SK-N-SH (cell line): ENCODE results near the gene CATSPERB. TPM values are rescaled to one million over a fixed set of nuclear protein-coding genes. Genes with fewer than 3 reads are reported as not detected.

Experiments
- CTCF ChIA-PET: fragments of 300-600, 350-600 bp; formaldehyde crosslinking; extraction: SDS; loops from one replicate; lab custom pipeline; 2021; lab: Yijun Ruan, JAX
- POLR2A ChIA-PET: fragments of 350-600 bp; sonication (Branson Sonifier 250); formaldehyde crosslinking; extraction: SDS; loops from one replicate; lab custom pipeline; 2020; ENCODE audit warnings: antibody characterized with exemption, inconsistent platforms; lab: Yijun Ruan, JAX
- DNase-seq: peaks from one replicate; pipeline ENCODE4 v3.0.0; 2012
- H2AFZ ChIP-seq: fragments of 200-600 bp; sonication (generic); 2 replicates; pipeline ENCODE4 v1.8.1; 2016; ENCODE audit warnings: antibody characterized with exemption, mild to moderate bottlenecking, low read depth
- H3F3A ChIP-seq: fragments of 200-600 bp; sonication (generic); replicated peaks from 2 replicates; pipeline ENCODE3; 2016; ENCODE audit warnings: antibody characterized with exemption, mild to moderate bottlenecking; ENCODE audit not compliant: insufficient read depth
- H3K27ac ChIP-seq, 2 experiments: fragments of 200-500 bp in 1 of 2; fragments of 200-600 bp in 1 of 2; sonication (Bioruptor generic) in 1 of 2; sonication (generic), shearing (Covaris generic) in 1 of 2; 2 replicates each; pipeline versions ENCODE4 v1.5.1 to v1.6.1; 2014 to 2016; ENCODE audit warnings: low read depth in 2 of 2, inconsistent platforms in 1 of 2, low read length in 1 of 2, mild to moderate bottlenecking in 1 of 2, mixed read lengths in 1 of 2
- H3K27me3 ChIP-seq: fragments of 200-600 bp; sonication (generic), shearing (Covaris generic); 2 replicates; pipeline ENCODE4 v1.6.1; 2016; ENCODE audit warnings: mixed run types; ENCODE audit not compliant: insufficient read depth
- H3K36me3 ChIP-seq, 2 experiments: fragments of 200-500 bp in 1 of 2; fragments of 200-600 bp in 1 of 2; sonication (Bioruptor generic) in 1 of 2; sonication (generic) in 1 of 2; replicated peaks in 1 of 2; 2 replicates each; pipeline versions ENCODE3 to v1.5.1; 2014 to 2016; ENCODE audit warnings: low read length in 1 of 2, mild to moderate bottlenecking in 1 of 2; ENCODE audit not compliant: insufficient read depth in 2 of 2, control insufficient read depth in 1 of 2
- H3K4me1 ChIP-seq, 2 experiments: fragments of 200-500 bp in 1 of 2; fragments of 200-600 bp in 1 of 2; sonication (Bioruptor generic) in 1 of 2; sonication (generic), shearing (Covaris generic) in 1 of 2; 2 replicates each; pipeline versions ENCODE4 v1.5.1 to v1.6.1; 2014 to 2016; ENCODE audit warnings: low read depth in 1 of 2, low read length in 1 of 2, mixed run types in 1 of 2; ENCODE audit not compliant: insufficient read depth in 2 of 2, control insufficient read depth in 1 of 2
- H3K4me2 ChIP-seq: fragments of 200-600 bp; sonication (generic), shearing (Covaris generic); 2 replicates; pipeline ENCODE4 v1.6.1; 2017; ENCODE audit warnings: mixed run types
- H3K4me3 ChIP-seq, 2 experiments: fragments of 200-500 bp in 1 of 2; fragments of 200-600 bp in 1 of 2; sonication (Bioruptor generic) in 1 of 2; sonication (generic), shearing (Covaris generic) in 1 of 2; 2 replicates each; pipeline versions ENCODE4 v1.5.1 to v1.8.1; 2014 to 2016; ENCODE audit warnings: low read depth in 2 of 2, inconsistent platforms in 1 of 2, low read length in 1 of 2, mild to moderate bottlenecking in 1 of 2, mixed read lengths in 1 of 2, moderate library complexity in 1 of 2
- H3K79me2 ChIP-seq: fragments of 200-600 bp; sonication (generic); 2 replicates; pipeline ENCODE4 v1.8.1; 2017; ENCODE audit warnings: mild to moderate bottlenecking; ENCODE audit not compliant: insufficient read depth
- H3K9ac ChIP-seq: fragments of 200-600 bp; sonication (generic); 2 replicates; pipeline ENCODE4 v1.6.1; 2017; ENCODE audit warnings: mixed run types
- H3K9me2 ChIP-seq: fragments of 200-600 bp; sonication (generic); 2 replicates; pipeline ENCODE4 v1.6.1; 2017; ENCODE audit warnings: mixed run types
- H3K9me3 ChIP-seq: fragments of 200-600 bp; sonication (generic); 2 replicates; pipeline ENCODE4 v1.6.1; 2017; ENCODE audit warnings: mixed run types, mild to moderate bottlenecking, moderate library complexity
- H4K20me1 ChIP-seq: fragments of 200-600 bp; sonication (generic); 2 replicates; pipeline ENCODE4 v1.6.1; 2017; ENCODE audit warnings: mild to moderate bottlenecking, mixed run types; ENCODE audit not compliant: insufficient read depth
- CHD2 ChIP-seq: fragments of 150-350 bp; IDR thresholded peaks from 2 replicates; pipeline ENCODE4 v1.6.1; 2018; ENCODE audit warnings: low read length; ENCODE audit not compliant: partially characterized antibody
- ELF1 ChIP-seq: IDR thresholded peaks from 2 replicates; pipeline ENCODE4 v1.4.0; 2012
- FOSL2 ChIP-seq: IDR thresholded peaks from 2 replicates; pipeline ENCODE4 v1.4.0; 2012; ENCODE audit warnings: low read depth, mild to moderate bottlenecking, moderate library complexity, borderline replicate concordance
- FOXJ3 ChIP-seq: sonication (generic); formaldehyde crosslinking; IDR thresholded peaks from 2 replicates; pipeline ENCODE4 v1.5.1; 2020; ENCODE audit warnings: mild to moderate bottlenecking, missing genetic modification reagents
- JUND ChIP-seq: IDR thresholded peaks from 2 replicates; pipeline ENCODE4 v1.4.0; 2012
- MXI1 ChIP-seq: IDR thresholded peaks from 2 replicates; pipeline ENCODE4 v1.6.1; 2012; ENCODE audit warnings: mild to moderate bottlenecking, low read depth, low read length, improper control_type of control experiment
- RAD21 ChIP-seq: IDR thresholded peaks from 2 replicates; pipeline ENCODE4 v1.6.1; 2012; ENCODE audit warnings: mild to moderate bottlenecking, low read length
- RXRA ChIP-seq: IDR thresholded peaks from 2 replicates; pipeline ENCODE4 v1.4.0; 2012; ENCODE audit warnings: low read depth, mild to moderate bottlenecking, borderline replicate concordance
- SMC3 ChIP-seq: IDR thresholded peaks from 2 replicates; pipeline ENCODE4 v1.6.1; 2012; ENCODE audit warnings: low read depth, low read length, improper control_type of control experiment
- TCF12 ChIP-seq: IDR thresholded peaks from 2 replicates; pipeline ENCODE4 v1.4.0; 2012
- YY1 ChIP-seq: IDR thresholded peaks from 2 replicates; pipeline ENCODE4 v1.4.0; 2012; ENCODE audit warnings: low read depth, mild to moderate bottlenecking
- ZBTB33 ChIP-seq: IDR thresholded peaks from 2 replicates; pipeline ENCODE4 v1.4.0; 2012; ENCODE audit warnings: low read depth, borderline replicate concordance
- WGBS: methylation state at CpG from one replicate; pipeline ENCODE4 v1.1.6; 2017; ENCODE audit warnings: low lambda C conversion rate; 5-methylcytosine and 5-hydroxymethylcytosine counted together
- polyA plus RNA-seq, 3 experiments: library from polyadenylated mRNA; depleted of rRNA; stranded (reverse); fragments of >200 nt; gene quantifications; 2 replicates each; pipeline ENCODE4 v1.2.3, GENCODE V29; 2012
- TF ChIP-seq, protein P1 (sequence below): IDR thresholded peaks from 2 replicates; pipeline ENCODE4 v1.4.0; 2012; ENCODE audit warnings: low read depth
- TF ChIP-seq, protein P2 (sequence below): fragments of 150-350 bp; IDR thresholded peaks from 2 replicates; pipeline ENCODE4 v1.6.1; 2016; ENCODE audit warnings: mild to moderate bottlenecking, low read depth, low read length
- TF ChIP-seq, protein P3 (sequence below): IDR thresholded peaks from 2 replicates; pipeline ENCODE4; 2012
- TF ChIP-seq, protein P4 (sequence below): IDR thresholded peaks from 2 replicates; pipeline ENCODE4 v1.4.0; 2012; ENCODE audit warnings: low read depth, borderline replicate concordance
- TF ChIP-seq, protein P5 (sequence below): fragments of 200-600 bp; sonication (generic); IDR thresholded peaks from 2 replicates; pipeline ENCODE4 v1.6.1; 2017; ENCODE audit warnings: antibody characterized with exemption, mild to moderate bottlenecking, moderate library complexity

The CATSPERB gene
- polyA plus RNA-seq, 1 of the 3 experiments (the other 2 are of a cell fraction): 0.08 TPM

DNA sequence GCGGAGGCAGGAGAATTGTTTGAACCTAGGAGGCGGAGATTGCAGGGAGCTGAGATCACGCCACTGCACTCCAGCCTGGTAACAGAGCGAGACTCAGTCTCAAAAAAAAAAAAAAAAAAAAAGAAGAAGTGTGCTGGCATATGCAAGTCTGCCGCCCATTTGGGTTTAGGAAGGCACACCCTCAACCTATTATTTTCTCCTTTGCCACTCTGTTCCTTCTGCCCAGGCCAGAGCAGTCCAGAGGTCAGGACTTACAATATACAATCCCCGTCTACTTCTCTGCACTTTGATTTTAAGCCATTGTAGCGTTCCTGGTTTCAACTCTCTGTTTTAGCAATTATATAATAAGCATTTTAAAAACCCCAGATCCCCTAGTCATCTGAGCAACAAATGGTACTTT, 39.8 kb downstream of the CATSPERB start:
- WGBS: 9% methylated on average over 7 of the region's 7 CpGs
- H3K9me3 ChIP-seq: no peaks in the 10 kb centered on the region
- TF ChIP-seq, protein P1, sequence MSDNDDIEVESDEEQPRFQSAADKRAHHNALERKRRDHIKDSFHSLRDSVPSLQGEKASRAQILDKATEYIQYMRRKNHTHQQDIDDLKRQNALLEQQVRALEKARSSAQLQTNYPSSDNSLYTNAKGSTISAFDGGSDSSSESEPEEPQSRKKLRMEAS: no peak
- TF ChIP-seq, protein P2, sequence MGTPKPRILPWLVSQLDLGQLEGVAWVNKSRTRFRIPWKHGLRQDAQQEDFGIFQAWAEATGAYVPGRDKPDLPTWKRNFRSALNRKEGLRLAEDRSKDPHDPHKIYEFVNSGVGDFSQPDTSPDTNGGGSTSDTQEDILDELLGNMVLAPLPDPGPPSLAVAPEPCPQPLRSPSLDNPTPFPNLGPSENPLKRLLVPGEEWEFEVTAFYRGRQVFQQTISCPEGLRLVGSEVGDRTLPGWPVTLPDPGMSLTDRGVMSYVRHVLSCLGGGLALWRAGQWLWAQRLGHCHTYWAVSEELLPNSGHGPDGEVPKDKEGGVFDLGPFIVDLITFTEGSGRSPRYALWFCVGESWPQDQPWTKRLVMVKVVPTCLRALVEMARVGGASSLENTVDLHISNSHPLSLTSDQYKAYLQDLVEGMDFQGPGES: no peak
- TF ChIP-seq FOSL2: no peak
- no peak for TF ChIP-seq JUND
- no peak for TF ChIP-seq ELF1
- TF ChIP-seq, protein P3, sequence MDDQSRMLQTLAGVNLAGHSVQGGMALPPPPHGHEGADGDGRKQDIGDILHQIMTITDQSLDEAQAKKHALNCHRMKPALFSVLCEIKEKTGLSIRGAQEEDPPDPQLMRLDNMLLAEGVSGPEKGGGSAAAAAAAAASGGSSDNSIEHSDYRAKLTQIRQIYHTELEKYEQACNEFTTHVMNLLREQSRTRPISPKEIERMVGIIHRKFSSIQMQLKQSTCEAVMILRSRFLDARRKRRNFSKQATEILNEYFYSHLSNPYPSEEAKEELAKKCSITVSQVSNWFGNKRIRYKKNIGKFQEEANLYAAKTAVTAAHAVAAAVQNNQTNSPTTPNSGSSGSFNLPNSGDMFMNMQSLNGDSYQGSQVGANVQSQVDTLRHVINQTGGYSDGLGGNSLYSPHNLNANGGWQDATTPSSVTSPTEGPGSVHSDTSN: no peak
- TF ChIP-seq YY1: no peak
- TF ChIP-seq, protein P4, sequence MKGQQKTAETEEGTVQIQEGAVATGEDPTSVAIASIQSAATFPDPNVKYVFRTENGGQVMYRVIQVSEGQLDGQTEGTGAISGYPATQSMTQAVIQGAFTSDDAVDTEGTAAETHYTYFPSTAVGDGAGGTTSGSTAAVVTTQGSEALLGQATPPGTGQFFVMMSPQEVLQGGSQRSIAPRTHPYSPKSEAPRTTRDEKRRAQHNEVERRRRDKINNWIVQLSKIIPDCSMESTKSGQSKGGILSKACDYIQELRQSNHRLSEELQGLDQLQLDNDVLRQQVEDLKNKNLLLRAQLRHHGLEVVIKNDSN: no peak
- no peak for TF ChIP-seq RAD21
- TF ChIP-seq TCF12: no peak
- no peak for TF ChIP-seq SMC3
- TF ChIP-seq, protein P5, sequence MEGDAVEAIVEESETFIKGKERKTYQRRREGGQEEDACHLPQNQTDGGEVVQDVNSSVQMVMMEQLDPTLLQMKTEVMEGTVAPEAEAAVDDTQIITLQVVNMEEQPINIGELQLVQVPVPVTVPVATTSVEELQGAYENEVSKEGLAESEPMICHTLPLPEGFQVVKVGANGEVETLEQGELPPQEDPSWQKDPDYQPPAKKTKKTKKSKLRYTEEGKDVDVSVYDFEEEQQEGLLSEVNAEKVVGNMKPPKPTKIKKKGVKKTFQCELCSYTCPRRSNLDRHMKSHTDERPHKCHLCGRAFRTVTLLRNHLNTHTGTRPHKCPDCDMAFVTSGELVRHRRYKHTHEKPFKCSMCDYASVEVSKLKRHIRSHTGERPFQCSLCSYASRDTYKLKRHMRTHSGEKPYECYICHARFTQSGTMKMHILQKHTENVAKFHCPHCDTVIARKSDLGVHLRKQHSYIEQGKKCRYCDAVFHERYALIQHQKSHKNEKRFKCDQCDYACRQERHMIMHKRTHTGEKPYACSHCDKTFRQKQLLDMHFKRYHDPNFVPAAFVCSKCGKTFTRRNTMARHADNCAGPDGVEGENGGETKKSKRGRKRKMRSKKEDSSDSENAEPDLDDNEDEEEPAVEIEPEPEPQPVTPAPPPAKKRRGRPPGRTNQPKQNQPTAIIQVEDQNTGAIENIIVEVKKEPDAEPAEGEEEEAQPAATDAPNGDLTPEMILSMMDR: no peak

DNA sequence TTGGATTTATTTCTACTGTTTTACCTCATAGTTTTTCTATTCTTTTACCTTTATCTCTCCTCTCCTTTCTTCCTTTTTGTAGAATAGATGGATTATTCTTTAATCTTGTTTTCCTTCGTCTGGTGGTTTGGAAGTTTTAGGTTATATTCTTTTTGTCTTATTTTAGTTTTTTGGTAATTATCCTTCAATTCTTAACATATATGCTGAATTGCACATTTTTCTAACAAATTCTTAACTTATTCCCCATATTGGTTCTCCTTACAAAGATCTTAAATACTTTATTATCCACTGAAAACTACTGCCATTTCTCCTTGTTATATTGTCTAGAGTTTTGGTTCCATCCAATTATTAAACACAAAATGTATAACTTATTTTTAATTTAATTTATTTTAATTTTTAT, 42.3 kb downstream of the CATSPERB start:
- no peak overlapping the region for H3K4me2 ChIP-seq
- no peak overlapping the region for H3K9ac ChIP-seq
- no peak overlapping the region for H3K4me3 ChIP-seq
- ChIA-PET POLR2A (no interaction called here), CTCF (no interaction called here)
- no peaks in the 10 kb centered on the region for H3K79me2 ChIP-seq
- H4K20me1 ChIP-seq: no peaks in the 10 kb centered on the region
- H3F3A ChIP-seq: no peaks in the 10 kb centered on the region
- no peaks in the 10 kb centered on the region for H3K27me3 ChIP-seq
- DNase-seq: no peak
- H3K9me2 ChIP-seq: no peaks in the 10 kb centered on the region
- no peaks in the 10 kb centered on the region for H3K9me3 ChIP-seq
- H3K4me1 ChIP-seq: no peaks in the 10 kb centered on the region
- no peak overlapping the region for H3K27ac ChIP-seq
- no peaks in the 10 kb centered on the region for H3K36me3 ChIP-seq
- H2AFZ ChIP-seq: no peak overlapping the region
- WGBS: 8% methylated on average over 1 of the region's 1 CpG
- TF ChIP-seq, protein P2: no peak
- no peak for TF ChIP-seq CHD2
- no peak for TF ChIP-seq MXI1
- TF ChIP-seq ZBTB33: no peak
- TF ChIP-seq, protein P1: no peak
- TF ChIP-seq, protein P3: no peak
- TF ChIP-seq RXRA: no peak
- TF ChIP-seq SMC3: no peak
- no peak for TF ChIP-seq FOXJ3 (CRISPR knock-in tag)

More for the DNA sequence above, 39.8 kb downstream of the CATSPERB start:
- Histone ChIP-seq H3F3A (no peaks in the 10 kb centered on the region), H3K27ac (no peak overlapping the region), H4K20me1 (no peaks in the 10 kb centered on the region), H3K79me2 (no peaks in the 10 kb centered on the region), H3K9me2 (no peaks in the 10 kb centered on the region), H3K27me3 (no peaks in the 10 kb centered on the region), H3K36me3 (no peaks in the 10 kb centered on the region), H3K4me1 (no peaks in the 10 kb centered on the region), H2AFZ (no peak overlapping the region), H3K4me3 (no peak overlapping the region), H3K9ac (no peak overlapping the region), H3K4me2 (no peak overlapping the region)
- no peak for DNase-seq
- ChIA-PET POLR2A (no interaction called here), CTCF (no interaction called here)
